LHCN-M2 (cell line): ENCODE results near the gene HSH2D. TPM values are rescaled to one million over a fixed set of nuclear protein-coding genes. Genes with fewer than 3 reads are reported as not detected.

ENCODE experiments used
- total RNA-seq: library from RNA; depleted of rRNA; stranded (reverse); fragments of >200 nt; gene quantifications from 2 replicates; pipeline ENCODE4 v1.2.3, GENCODE V29; 2014; rRNA removed

HSH2D gene
- total RNA-seq, 1 experiment from 2014 or later: not detected

Other genes starting within 250 kb of the HSH2D start
- gene CYP4F2, start 245.6 kb upstream of the HSH2D start, total RNA-seq: not detected in 2 replicates
- 0.06 and 0.26 TPM in 2 replicates for gene CYP4F11, start 209.2 kb upstream of the HSH2D start, total RNA-seq
- gene OR10H4, start 194.7 kb upstream of the HSH2D start, total RNA-seq: not detected in 2 replicates
- 1,271 and 1,447 TPM in 2 replicates for gene TPM4, start 67.2 kb upstream of the HSH2D start, total RNA-seq
- gene RAB8A, start 31.8 kb upstream of the HSH2D start, total RNA-seq: 76.9 and 78.5 TPM in 2 replicates
- gene CIB3, start 29.8 kb downstream of the HSH2D start, total RNA-seq: not detected in 2 replicates
- 151 and 152 TPM in 2 replicates for gene FAM32A, start 41.7 kb downstream of the HSH2D start, total RNA-seq
- 176 and 182 TPM in 2 replicates for gene AP1M1, start 54.2 kb downstream of the HSH2D start, total RNA-seq
- 2.8 and 5.2 TPM in 2 replicates for gene KLF2, start 181.1 kb downstream of the HSH2D start, total RNA-seq